Activated CD4-positive, alpha-beta T cell treated with anti-CD3 and anti-CD28 coated beads for 1 hour (primary cell): ENCODE data around the gene KCNQ2.
"Not testable (repeated sequence)": the region's sequence is repeated elsewhere in the genome, so short reads cannot be mapped to it uniquely, and the experiment has no call there.

ENCODE experiments used
- DNase-seq: peaks from one replicate; pipeline ENCODE4 v3.0.0-alpha.2; 2020

KCNQ2 gene

DNA sequence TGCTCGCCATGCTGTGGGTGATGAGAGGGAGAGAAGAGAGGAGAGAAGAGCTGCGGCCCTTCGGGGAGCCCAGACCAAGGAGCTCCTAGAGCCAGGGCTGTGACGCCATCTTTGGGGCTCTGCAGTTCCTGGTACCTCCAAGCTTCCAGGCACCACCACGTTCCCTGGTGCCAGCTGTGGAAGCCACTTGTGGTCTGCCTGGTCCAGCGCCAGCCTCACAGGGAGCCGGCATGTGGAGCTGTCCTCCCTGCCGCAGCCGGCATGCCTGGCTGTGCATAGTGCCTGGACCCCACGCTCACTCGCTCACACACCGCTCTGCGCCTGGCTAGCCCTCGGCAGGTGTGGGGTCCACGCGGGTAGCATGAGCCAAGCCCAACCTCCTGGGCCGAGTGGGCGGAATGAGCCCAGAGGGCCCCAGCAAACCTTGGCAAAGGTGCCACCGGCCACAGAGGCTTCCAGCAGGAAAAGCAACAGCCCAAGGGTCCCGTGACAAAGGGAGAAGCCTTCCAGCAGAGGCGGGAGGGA lies 92.0 kb downstream of the KCNQ2 start:
- no peak for DNase-seq

GRCh38 chr20:63379872-63380271 lies 92.6 kb downstream of the KCNQ2 start:
- DNase-seq = not testable (repeated sequence)

- no peak for DNase-seq
Measured at GRCh38 chr20:63379296-63379695, 93.2 kb downstream of the KCNQ2 start.

DNA sequence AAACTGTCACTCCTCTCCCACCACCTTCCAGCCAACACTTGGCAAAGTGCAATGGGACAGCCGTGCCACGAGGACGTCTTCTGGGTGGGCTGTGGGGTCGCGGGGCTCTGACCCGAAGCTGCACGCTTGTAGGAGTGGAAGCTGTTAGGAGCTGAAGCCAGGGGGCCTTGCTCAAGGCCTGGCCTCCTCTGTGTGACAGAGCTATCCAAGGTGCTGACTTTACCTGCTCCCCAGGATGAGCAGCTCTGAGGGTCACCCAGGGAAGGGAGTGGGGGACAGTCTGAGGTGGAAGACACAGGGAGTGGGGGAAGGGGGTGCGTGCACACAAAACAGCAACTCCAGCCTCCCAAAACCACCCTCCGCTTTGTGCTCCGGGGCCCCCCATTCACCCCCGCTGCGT lies 93.8 kb downstream of the KCNQ2 start:
- no peak for DNase-seq

- no peak for DNase-seq
Measured at GRCh38 chr20:63377951-63378381, 94.5 kb downstream of the KCNQ2 start.

DNA sequence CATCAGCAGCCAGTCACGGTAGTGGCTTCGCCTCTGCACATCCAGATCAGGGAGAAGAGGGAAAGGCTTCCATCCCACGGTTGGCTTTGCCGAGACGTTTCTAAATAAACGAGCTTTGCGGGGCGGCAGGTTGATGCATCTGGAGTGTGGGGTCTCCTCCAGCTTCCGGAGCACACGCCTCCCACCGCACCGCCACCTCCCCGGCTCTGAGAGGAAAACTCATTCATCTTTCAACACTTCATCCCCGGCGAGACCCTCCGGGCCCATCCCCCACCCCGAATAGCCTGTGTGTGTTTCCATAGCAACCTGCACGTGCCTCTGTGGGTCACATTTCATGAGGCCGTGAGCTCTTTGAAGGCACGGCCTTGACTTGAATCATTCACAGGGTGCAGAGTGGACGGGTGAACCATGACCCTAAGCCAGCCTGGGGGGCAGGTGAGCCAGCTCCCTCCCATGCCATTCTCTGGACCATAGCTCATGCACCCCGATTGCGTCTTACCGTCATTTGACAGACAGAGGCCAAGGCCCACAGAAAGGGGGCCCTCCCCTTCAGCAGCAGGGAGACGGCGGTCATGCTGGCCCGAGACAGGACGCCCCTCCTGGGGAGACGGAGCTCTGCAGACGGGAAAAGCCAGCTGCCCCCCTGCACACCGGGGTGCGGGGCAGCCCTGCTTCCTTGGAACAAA lies 95.1 kb downstream of the KCNQ2 start:
- no peak for DNase-seq

DNA sequence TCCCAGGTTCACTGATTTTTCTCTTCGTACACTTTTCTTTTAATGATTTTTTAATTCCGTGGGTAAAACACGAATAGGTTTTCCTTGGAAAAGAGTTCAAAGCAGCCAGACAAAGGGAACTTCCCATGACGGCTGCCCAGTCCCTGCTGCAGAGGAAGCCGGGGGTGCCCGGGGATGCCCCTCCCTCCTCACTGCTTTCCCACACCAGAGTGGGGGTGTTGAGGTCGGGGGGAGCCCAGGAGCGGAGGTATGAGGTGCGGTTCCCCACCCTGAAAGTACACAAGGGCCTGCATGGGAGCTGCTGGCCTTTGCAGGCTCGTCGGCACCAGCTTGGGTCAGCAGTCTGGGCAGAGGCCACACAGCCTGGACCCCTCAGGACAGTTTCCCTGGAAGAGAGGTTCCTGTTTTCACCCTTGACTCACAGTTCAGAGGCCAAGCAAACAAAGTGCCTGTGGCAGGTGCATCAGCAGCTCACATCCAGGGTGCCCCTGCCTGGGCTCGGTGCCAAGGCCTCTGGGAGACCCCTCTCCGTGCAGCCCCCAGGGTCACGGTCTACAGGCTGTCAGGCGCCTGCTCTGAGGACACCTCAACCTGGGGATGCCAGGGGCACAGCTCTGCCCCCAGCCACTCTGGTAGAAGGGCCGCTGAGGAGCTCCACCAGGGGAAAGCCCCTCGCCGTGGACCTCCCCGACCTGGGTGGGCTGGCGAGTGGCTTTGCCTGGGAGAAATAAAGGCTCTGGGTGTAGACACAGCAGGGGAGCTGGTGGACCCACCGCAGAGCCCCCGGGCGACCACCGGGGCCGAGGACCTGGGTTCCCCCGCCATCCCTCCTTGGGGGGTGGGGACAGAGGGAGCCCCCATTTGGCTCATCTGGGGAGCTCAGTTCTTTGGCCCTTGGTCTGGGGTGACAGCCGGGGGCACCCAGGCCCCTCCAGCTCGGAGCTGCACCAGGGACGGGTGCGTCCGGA lies 95.9 kb downstream of the KCNQ2 start:
- no peak for DNase-seq

GRCh38 chr20:63375438-63375837 lies 97.0 kb downstream of the KCNQ2 start:
- no peak for DNase-seq

DNA sequence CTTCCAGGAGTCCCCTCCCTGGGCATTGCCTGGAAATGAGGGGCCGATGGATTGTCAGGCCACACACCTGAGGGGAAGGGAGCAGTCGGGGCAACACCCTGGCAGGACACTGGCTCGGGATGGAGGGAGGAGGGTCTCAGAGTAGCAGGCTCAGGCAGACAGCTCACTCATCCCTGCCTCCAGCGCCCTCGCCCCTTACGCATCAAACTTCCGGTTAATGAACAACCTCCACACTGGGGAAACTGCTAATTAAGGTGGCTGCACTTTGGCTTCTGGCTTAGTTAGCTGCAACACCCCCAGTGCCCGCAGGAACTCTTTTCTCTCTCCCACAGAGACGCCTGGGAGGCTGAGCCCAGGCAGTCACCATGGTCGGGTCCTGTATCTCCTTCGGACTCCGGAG lies 98.0 kb downstream of the KCNQ2 start:
- no peak for DNase-seq

- no peak for DNase-seq
Measured at GRCh38 chr20:63373996-63374395, 98.5 kb downstream of the KCNQ2 start.

- no peak for DNase-seq
Measured at GRCh38 chr20:63372971-63373885, 99.2 kb downstream of the KCNQ2 start.

DNA sequence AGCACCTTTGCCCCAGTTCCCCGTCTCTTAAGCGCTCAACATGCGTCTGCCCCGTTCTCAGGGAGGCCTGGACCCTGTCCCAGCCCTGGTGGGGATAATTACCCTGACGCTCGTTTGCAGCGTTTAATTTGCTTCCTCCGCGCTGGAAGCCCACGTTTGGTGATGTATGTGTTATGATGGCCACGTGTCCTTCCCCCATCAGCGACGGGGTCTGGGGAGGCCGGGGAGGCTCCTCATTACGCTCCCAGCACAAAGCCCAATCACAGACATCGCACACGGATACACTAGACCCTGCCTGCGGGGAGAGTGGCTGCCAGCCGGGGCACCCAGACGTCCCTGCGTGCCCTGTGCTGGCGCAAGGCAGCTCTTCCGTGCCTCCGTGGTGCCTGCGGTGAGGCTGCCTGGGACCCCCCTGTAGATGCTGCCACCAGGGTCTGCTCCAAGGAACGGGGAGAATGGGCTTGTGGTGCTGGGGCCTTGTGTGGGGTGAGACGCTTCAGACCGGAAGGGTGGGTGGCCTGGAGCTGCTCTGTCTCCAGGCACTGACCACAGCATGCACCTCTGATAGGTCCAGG lies 101.1 kb downstream of the KCNQ2 start:
- DNase-seq = no peak

GRCh38 chr20:63370618-63371187 lies 101.8 kb downstream of the KCNQ2 start:
- DNase-seq = no peak

GRCh38 chr20:63369724-63370617 lies 102.5 kb downstream of the KCNQ2 start:
- no peak for DNase-seq

- no peak for DNase-seq
Measured at GRCh38 chr20:63369024-63369530, 103.4 kb downstream of the KCNQ2 start.

- DNase-seq = no peak
Measured at GRCh38 chr20:63368151-63368550, 104.3 kb downstream of the KCNQ2 start.

- no peak for DNase-seq
Measured at GRCh38 chr20:63367446-63368055, 104.9 kb downstream of the KCNQ2 start.

- no peak for DNase-seq
Measured at GRCh38 chr20:63366390-63367365, 105.8 kb downstream of the KCNQ2 start.
